Measurements from ENCODE around the gene MINK1.

The MINK1 gene

GRCh38 chr17:4872786-4873185, 39.6 kb downstream of the MINK1 start:
- DNase-seq (ENCODE audit: low read depth in 2 of 2) = no peak

- DNase-seq (ENCODE audit: low read depth in 2 of 2) = no peak
Measured at GRCh38 chr17:4877089-4877488, 43.9 kb downstream of the MINK1 start.

GRCh38 chr17:4879601-4880000, 46.5 kb downstream of the MINK1 start:
- DNase-seq (ENCODE audit: low read depth in 2 of 2) = no peak

GRCh38 chr17:4880857-4881256, 47.7 kb downstream of the MINK1 start:
- no peak for DNase-seq (ENCODE audit: low read depth in 2 of 2)

- DNase-seq (ENCODE audit: low read depth in 2 of 2) = no peak
Measured at GRCh38 chr17:4881761-4882555, 48.8 kb downstream of the MINK1 start.

- no peak for DNase-seq (ENCODE audit: low read depth in 2 of 2)
Measured at GRCh38 chr17:4884489-4884888, 51.3 kb downstream of the MINK1 start.

- DNase-seq (ENCODE audit: low read depth in 2 of 2) = no peak
Measured at GRCh38 chr17:4886830-4887229, 53.7 kb downstream of the MINK1 start.

- DNase-seq (ENCODE audit: low read depth in 2 of 2) = no peak
Measured at GRCh38 chr17:4887581-4887980, 54.4 kb downstream of the MINK1 start.

GRCh38 chr17:4891411-4892410, 58.6 kb downstream of the MINK1 start:
- no peak for DNase-seq (ENCODE audit: low read depth in 2 of 2)

GRCh38 chr17:4892499-4893221, 59.5 kb downstream of the MINK1 start:
- no peak for DNase-seq (ENCODE audit: low read depth in 2 of 2)

GRCh38 chr17:4893272-4893671, 60.1 kb downstream of the MINK1 start:
- no peak for DNase-seq (ENCODE audit: low read depth in 2 of 2)

- DNase-seq (ENCODE audit: low read depth in 2 of 2) = no peak
Measured at GRCh38 chr17:4893721-4894560, 60.8 kb downstream of the MINK1 start.

- no peak for DNase-seq (ENCODE audit: low read depth in 2 of 2)
Measured at GRCh38 chr17:4895121-4895520, 62.0 kb downstream of the MINK1 start.

GRCh38 chr17:4895657-4896331, 62.7 kb downstream of the MINK1 start:
- DNase-seq (ENCODE audit: low read depth in 2 of 2) = no peak

- DNase-seq (ENCODE audit: low read depth in 2 of 2) = no peak
Measured at GRCh38 chr17:4896332-4897197, 63.4 kb downstream of the MINK1 start.

GRCh38 chr17:4897198-4897687, 64.1 kb downstream of the MINK1 start:
- DNase-seq (ENCODE audit: low read depth in 2 of 2) = no peak

- no peak for DNase-seq (ENCODE audit: low read depth in 2 of 2)
Measured at GRCh38 chr17:4897785-4898184, 64.6 kb downstream of the MINK1 start.

- DNase-seq (ENCODE audit: low read depth in 2 of 2) = no peak
Measured at GRCh38 chr17:4898351-4898750, 65.2 kb downstream of the MINK1 start.

- DNase-seq (ENCODE audit: low read depth in 2 of 2) = no peak
Measured at GRCh38 chr17:4898927-4899326, 65.8 kb downstream of the MINK1 start.
